GM12873 (cell line): Measurements from ENCODE around the gene EIF2D.
A peak's percentile ranks its signal among the peaks of the same experiment; 100 is the strongest.

Source experiments
- TF ChIP-seq, protein P1 (sequence below): IDR thresholded peaks from 2 replicates; pipeline ENCODE4 v1.5.1; 2012; ENCODE audit warnings: low read depth, mild to moderate bottlenecking, moderate library complexity, low read length, control low read depth; ENCODE audit not compliant: insufficient read depth; ENCODE audit errors: missing control alignments

The EIF2D gene

DNA sequence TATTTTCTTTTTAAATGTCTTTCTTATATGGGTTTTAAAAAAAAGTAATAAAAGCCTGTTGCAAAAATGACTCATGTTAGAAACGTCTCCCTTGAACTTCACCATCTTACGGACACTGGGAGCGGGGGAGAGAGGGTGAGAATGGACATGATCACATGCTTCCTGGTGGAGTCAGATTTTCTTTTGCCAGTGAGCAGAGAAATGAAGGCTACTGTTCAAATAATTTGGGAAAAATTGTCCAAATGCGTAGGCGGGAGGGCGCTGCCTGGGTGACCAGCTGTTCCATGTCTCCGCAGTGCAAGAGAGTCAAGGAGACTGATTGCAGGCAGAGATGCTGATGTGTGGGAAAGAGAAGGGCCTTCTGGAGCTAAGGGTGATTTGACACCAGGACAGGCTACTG lies 23.1 kb downstream of the EIF2D start:
- TF ChIP-seq, protein P1, sequence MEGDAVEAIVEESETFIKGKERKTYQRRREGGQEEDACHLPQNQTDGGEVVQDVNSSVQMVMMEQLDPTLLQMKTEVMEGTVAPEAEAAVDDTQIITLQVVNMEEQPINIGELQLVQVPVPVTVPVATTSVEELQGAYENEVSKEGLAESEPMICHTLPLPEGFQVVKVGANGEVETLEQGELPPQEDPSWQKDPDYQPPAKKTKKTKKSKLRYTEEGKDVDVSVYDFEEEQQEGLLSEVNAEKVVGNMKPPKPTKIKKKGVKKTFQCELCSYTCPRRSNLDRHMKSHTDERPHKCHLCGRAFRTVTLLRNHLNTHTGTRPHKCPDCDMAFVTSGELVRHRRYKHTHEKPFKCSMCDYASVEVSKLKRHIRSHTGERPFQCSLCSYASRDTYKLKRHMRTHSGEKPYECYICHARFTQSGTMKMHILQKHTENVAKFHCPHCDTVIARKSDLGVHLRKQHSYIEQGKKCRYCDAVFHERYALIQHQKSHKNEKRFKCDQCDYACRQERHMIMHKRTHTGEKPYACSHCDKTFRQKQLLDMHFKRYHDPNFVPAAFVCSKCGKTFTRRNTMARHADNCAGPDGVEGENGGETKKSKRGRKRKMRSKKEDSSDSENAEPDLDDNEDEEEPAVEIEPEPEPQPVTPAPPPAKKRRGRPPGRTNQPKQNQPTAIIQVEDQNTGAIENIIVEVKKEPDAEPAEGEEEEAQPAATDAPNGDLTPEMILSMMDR: no peak

DNA sequence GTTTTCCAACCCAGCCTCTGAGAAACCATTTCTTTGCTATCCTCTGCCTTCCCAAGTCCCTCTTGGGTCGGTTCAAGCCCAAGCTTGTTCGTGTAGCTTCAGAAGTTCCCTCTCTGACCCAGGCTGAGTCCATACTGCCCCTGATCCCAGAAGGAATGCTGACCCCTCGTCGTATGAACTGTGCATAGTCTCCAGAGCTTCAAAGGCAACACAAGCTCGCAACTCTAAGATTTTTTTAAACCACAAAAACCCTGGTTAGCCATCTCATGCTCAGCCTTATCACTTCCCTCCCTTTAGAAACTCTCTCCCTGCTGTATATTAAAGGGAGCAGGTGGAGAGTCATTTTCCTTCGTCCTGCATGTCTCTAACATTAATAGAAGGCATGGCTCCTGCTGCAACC lies 23.8 kb downstream of the EIF2D start:
- TF ChIP-seq, protein P1: no peak

- TF ChIP-seq, protein P1: no peak
These were observed 24.4 kb downstream of the EIF2D start for GRCh38 chr1:206587904-206588303.

DNA sequence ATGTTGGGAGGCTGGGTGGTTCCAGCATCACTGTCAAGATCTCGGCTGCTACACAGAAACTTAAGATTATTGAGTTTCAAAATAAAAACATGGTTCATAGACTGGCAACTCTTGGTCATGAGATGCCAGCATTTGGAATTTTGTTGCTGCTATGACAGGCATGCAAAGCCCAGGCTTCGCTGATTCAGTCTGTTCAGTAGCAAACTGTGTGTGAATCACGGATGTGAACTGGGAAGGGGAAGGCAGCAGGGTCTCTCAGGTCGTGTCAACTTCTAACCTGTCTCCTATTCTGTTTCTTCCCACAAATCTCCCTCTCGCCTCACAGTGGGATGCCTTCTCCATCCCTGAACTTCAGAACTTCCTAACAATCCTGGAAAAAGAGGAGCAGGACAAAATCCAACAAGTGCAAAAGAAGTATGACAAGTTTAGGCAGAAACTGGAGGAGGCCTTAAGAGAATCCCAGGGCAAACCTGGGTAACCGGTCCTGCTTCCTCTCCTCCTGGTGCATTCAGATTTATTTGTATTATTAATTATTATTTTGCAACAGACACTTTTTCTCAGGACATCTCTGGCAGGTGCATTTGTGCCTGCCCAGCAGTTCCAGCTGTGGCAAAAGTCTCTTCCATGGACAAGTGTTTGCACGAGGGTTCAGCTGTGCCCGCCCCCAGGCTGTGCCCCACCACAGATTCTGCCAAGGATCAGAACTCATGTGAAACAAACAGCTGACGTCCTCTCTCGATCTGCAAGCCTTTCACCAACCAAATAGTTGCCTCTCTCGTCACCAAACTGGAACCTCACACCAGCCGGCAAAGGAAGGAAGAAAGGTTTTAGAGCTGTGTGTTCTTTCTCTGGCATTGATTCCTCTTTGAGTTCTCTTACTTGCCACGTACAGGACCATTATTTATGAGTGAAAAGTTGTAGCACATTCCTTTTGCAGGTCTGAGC lies 25.5 kb downstream of the EIF2D start:
- TF ChIP-seq, protein P1: no peak

DNA sequence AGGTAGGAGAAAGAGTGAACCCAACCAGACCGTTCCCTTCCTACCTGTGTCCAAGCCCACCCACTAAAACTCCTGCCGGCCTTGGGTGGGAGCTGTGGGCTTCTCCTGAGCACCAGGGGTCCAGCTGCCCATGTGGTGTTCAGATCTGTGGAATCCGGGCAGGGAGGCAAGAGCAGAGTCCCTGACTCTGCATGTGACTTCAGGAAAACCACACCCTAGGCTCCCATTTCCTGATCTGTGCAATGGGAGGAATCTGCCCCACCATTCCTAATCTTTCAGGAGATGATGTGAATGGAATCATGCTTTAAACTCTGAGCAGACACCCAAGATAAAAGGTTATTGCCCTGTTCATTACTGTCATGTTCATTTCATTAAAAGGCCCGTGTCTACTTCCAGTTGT lies 27.6 kb downstream of the EIF2D start:
- TF ChIP-seq, protein P1: no peak

DNA sequence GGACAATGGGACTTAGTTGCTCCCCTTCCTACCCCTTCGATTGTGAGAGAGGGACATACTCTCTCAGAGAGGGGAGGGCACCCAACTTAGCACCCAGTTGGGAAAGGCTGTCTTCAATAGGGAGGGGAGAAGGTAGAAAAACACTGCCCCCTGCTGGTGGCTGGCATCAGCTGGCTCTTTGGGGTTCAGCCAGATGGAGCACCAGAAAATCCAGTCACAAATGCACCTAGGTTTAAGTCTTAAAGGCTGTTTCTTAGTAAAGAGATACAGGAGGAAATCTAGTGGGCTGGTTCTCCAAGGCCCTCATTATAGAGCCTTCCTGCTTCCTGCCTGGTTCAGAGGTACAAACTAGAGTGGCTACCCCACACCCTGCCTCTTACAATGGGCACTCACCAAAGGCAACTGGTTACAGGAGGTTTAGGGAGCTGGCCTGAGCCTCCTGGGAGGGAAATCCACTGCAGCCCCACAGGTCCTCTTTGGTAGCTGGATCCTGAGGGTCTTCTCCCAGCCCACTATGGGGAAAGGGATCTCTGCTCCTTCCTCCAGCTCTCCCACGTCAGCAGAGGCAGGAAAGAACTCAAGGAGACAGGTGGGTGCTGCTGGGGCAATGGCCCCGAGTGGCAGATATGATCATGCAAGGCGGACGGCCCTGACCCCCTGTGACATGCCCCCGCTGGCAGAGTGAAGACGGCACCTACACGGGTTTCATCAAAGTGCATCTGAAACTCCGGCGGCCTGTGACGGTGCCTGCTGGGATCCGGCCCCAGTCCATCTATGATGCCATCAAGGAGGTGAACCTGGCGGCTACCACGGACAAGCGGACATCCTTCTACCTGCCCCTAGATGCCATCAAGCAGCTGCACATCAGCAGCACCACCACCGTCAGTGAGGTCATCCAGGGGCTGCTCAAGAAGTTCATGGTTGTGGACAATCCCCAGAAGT lies 28.3 kb downstream of the EIF2D start:
- TF ChIP-seq, protein P1: peak; percentile 91
